Suppressor macrophage (primary cell): ENCODE data around the gene CX3CL1.
"Not testable (repeated sequence)": the region's sequence is repeated elsewhere in the genome, so short reads cannot be mapped to it uniquely, and the experiment has no call there.

Experiments used
- DNase-seq, 4 experiments: peaks; one replicate each; pipeline ENCODE4 v3.0.0-alpha.2; 2020 to 2022
- total RNA-seq, 17 experiments: gene quantifications; one replicate each; lab custom pipeline; 2026; ENCODE audit warnings: mixed read lengths in 6 of 17, inconsistent platforms in 3 of 17; lab: John Stamatoyannopoulos, UW

CX3CL1 gene
- total RNA-seq = 0 to 1.7 (median 0.05) reads per million in 17 experiments

GRCh38 chr16:57372372-57373116, at the start of gene CX3CL1:
TSS of gene CX3CL1 (plus strand) at chr16:57372490. CDS start at chr16:57372569, 79 bp downstream.
- DNase-seq = no peak

- peak; percentile 58 to 81 (median 73) for DNase-seq
These were observed 47.5 kb upstream of the CX3CL1 start for GRCh38 chr16:57324749-57325148.

- DNase-seq = no peak
These were observed 46.8 kb upstream of the CX3CL1 start for GRCh38 chr16:57325458-57325857.

- no peak for DNase-seq
These were observed 42.5 kb upstream of the CX3CL1 start for GRCh38 chr16:57329718-57330327.

- no peak for DNase-seq
These were observed 40.9 kb upstream of the CX3CL1 start for GRCh38 chr16:57331355-57331754.

- no peak for DNase-seq
These were observed 38.9 kb upstream of the CX3CL1 start for GRCh38 chr16:57333402-57333801.

- peak in 2 of 4 experiments; percentile 41 to 46 for DNase-seq
These were observed 36.9 kb upstream of the CX3CL1 start for GRCh38 chr16:57335366-57335765.

- DNase-seq = peak; percentile 49 to 77 (median 73)
These were observed 31.2 kb upstream of the CX3CL1 start for GRCh38 chr16:57341062-57341440.

- DNase-seq = peak in 3 of 4 experiments; percentile 42 to 50 (median 45)
These were observed 30.6 kb upstream of the CX3CL1 start for GRCh38 chr16:57341441-57342303.

- DNase-seq = not testable (repeated sequence)
These were observed 29.7 kb upstream of the CX3CL1 start for GRCh38 chr16:57342606-57343005.

GRCh38 chr16:57343221-57343620, 29.1 kb upstream of the CX3CL1 start:
- peak; percentile 83 to 94 (median 90) for DNase-seq

- not testable (repeated sequence) for DNase-seq
These were observed 28.2 kb upstream of the CX3CL1 start for GRCh38 chr16:57344094-57344493.

GRCh38 chr16:57345021-57345420, 27.3 kb upstream of the CX3CL1 start:
- peak in 3 of 4 experiments; percentile 25 to 51 (median 39) for DNase-seq

- DNase-seq = no peak
These were observed 26.6 kb upstream of the CX3CL1 start for GRCh38 chr16:57345666-57346204.

GRCh38 chr16:57347858-57348257, 24.4 kb upstream of the CX3CL1 start:
- DNase-seq = no peak

- DNase-seq = peak; percentile 55 to 83 (median 68)
These were observed 24.0 kb upstream of the CX3CL1 start for GRCh38 chr16:57348327-57348726.

GRCh38 chr16:57349212-57350031, 22.9 kb upstream of the CX3CL1 start:
- peak; percentile 53 to 78 (median 74) for DNase-seq

- no peak for DNase-seq
These were observed 19.6 kb upstream of the CX3CL1 start for GRCh38 chr16:57352636-57353047.

- DNase-seq = no peak
These were observed 18.0 kb upstream of the CX3CL1 start for GRCh38 chr16:57354311-57354710.

GRCh38 chr16:57355898-57356414, 16.3 kb upstream of the CX3CL1 start:
- no peak for DNase-seq

- DNase-seq = no peak
These were observed 15.7 kb upstream of the CX3CL1 start for GRCh38 chr16:57356547-57356946.
